SU-DHL-6 (cell line): ENCODE results near the gene NEU3.

Source experiments
- H2AFZ ChIP-seq: fragments of 200-600 bp; sonication (generic); 2 replicates; pipeline ENCODE4 v1.6.1; 2014; ENCODE audit warnings: low read depth, mild to moderate bottlenecking, moderate library complexity, mixed read lengths, antibody characterized with exemption, low read length; ENCODE audit not compliant: severe bottlenecking
- H3F3A ChIP-seq: fragments of 200-600 bp; shearing (Covaris generic); 2 replicates; pipeline ENCODE4 v1.6.0; 2016; ENCODE audit warnings: antibody characterized with exemption, mild to moderate bottlenecking; ENCODE audit not compliant: insufficient read depth
- H3K27ac ChIP-seq: fragments of 200-600 bp; sonication (generic); 2 replicates; pipeline ENCODE4 v1.5.1; 2016; ENCODE audit warnings: low read depth, mild to moderate bottlenecking, low read length, moderate library complexity, mixed read lengths
- H3K27me3 ChIP-seq: fragments of 200-600 bp; sonication (generic), shearing (Covaris generic); 2 replicates; pipeline ENCODE4 v1.6.0; 2014; ENCODE audit warnings: mild to moderate bottlenecking, low read length
- H3K36me3 ChIP-seq: fragments of 200-600 bp; sonication (generic); 2 replicates; pipeline ENCODE4 v1.6.1; 2014; ENCODE audit warnings: mild to moderate bottlenecking, low read length, mixed read lengths
- H3K4me2 ChIP-seq: fragments of 300-600, 200-600 bp; shearing (Covaris generic), sonication (generic); 2 replicates; pipeline ENCODE4 v1.6.0; 2014; ENCODE audit warnings: low read length, low read depth, mild to moderate bottlenecking; ENCODE audit not compliant: poor library complexity, severe bottlenecking
- H3K4me3 ChIP-seq: fragments of 200-600 bp; sonication (generic); 2 replicates; pipeline ENCODE4 v1.5.1; 2014; ENCODE audit warnings: antibody characterized with exemption, low read length, mild to moderate bottlenecking, mixed read lengths; ENCODE audit not compliant: insufficient read depth, poor library complexity, severe bottlenecking
- H3K79me2 ChIP-seq: fragments of 200-600 bp; sonication (generic); 2 replicates; pipeline ENCODE4 v1.6.1; 2014; ENCODE audit warnings: mild to moderate bottlenecking, low read length, moderate library complexity; ENCODE audit not compliant: insufficient read depth
- H3K9ac ChIP-seq: fragments of 200-600 bp; sonication (generic); 2 replicates; pipeline ENCODE4 v1.7.0; 2014; ENCODE audit warnings: mild to moderate bottlenecking, low read length
- H3K9me2 ChIP-seq: fragments of 200-600 bp; sonication (generic); replicated peaks from 2 replicates; pipeline ENCODE4 v1.6.1; 2014; ENCODE audit warnings: low read length; ENCODE audit not compliant: insufficient read depth
- H3K9me3 ChIP-seq: fragments of 200-600 bp; sonication (generic); 2 replicates; pipeline ENCODE4 v1.6.1; 2014; ENCODE audit warnings: low read length, mixed read lengths; ENCODE audit not compliant: insufficient read depth
- H4K20me1 ChIP-seq: fragments of 200-600 bp; sonication (generic); 2 replicates; pipeline ENCODE4 v1.6.1; 2014; ENCODE audit warnings: low read depth, mild to moderate bottlenecking, antibody characterized with exemption, low read length, moderate library complexity, mixed read lengths
- CTCF ChIP-seq: fragments of 200-600 bp; sonication (generic); IDR thresholded peaks from one replicate; pipeline ENCODE4 v1.5.1; 2017; ENCODE audit warnings: antibody characterized with exemption, mild to moderate bottlenecking, low read length, moderate library complexity; ENCODE audit not compliant: insufficient read depth, poor library complexity, severe bottlenecking
- EZH2phosphoT487 ChIP-seq: fragments of 200-600 bp; sonication (generic), shearing (Covaris generic); conservative IDR thresholded peaks from 2 replicates; pipeline ENCODE4 v1.6.1; 2018; ENCODE audit warnings: mild to moderate bottlenecking, antibody characterized with exemption, low read length, moderate library complexity, mixed read lengths

NEU3 gene

GRCh38 chr11:75002516-75002915, 13.8 kb downstream of the NEU3 start:
- TF ChIP-seq CTCF, result no peak
- TF ChIP-seq EZH2phosphoT487, result no peak
- H3K27ac ChIP-seq, result no peak overlapping the region
- no peaks in the 10 kb centered on the region for H3F3A ChIP-seq
- no peak overlapping the region for H3K4me2 ChIP-seq
- H3K79me2 ChIP-seq, result no peaks in the 10 kb centered on the region
- no peak overlapping the region for H3K4me3 ChIP-seq
- no peaks in the 10 kb centered on the region for H4K20me1 ChIP-seq
- H3K9ac ChIP-seq, result no peak overlapping the region
- H2AFZ ChIP-seq, result no peak overlapping the region
- no peaks in the 10 kb centered on the region for H3K27me3 ChIP-seq
- no peaks in the 10 kb centered on the region for H3K9me2 ChIP-seq
- peaks cover 23% of the 10 kb centered on the region; the same call in 1 of the 2 replicates for H3K36me3 ChIP-seq
- H3K9me3 ChIP-seq, result no peaks in the 10 kb centered on the region

GRCh38 chr11:75004215-75004614, 15.5 kb downstream of the NEU3 start:
- Histone ChIP-seq H3K36me3 (peaks cover 21% of the 10 kb centered on the region; the same call in 1 of the 2 replicates), H3K9me3 (no peaks in the 10 kb centered on the region), H3K27me3 (no peaks in the 10 kb centered on the region), H3K9ac (no peak overlapping the region), H3K9me2 (no peaks in the 10 kb centered on the region), H3K4me3 (no peak overlapping the region), H3K27ac (no peak overlapping the region), H3F3A (no peaks in the 10 kb centered on the region), H3K79me2 (no peaks in the 10 kb centered on the region), H3K4me2 (no peak overlapping the region), H4K20me1 (no peaks in the 10 kb centered on the region), H2AFZ (no peak overlapping the region)
- TF ChIP-seq EZH2phosphoT487 (no peak), CTCF (no peak)

- Histone ChIP-seq H3F3A (no peaks in the 10 kb centered on the region), H3K4me3 (no peak overlapping the region), H3K27me3 (no peaks in the 10 kb centered on the region), H3K36me3 (peaks cover 6% of the 10 kb centered on the region; the same call in 1 of the 2 replicates), H3K9me3 (no peaks in the 10 kb centered on the region), H3K79me2 (no peaks in the 10 kb centered on the region), H2AFZ (no peak overlapping the region), H3K4me2 (no peak overlapping the region), H3K27ac (no peak overlapping the region), H3K9me2 (no peaks in the 10 kb centered on the region), H3K9ac (no peak overlapping the region), H4K20me1 (no peaks in the 10 kb centered on the region)
- no peak for TF ChIP-seq EZH2phosphoT487
- no peak for TF ChIP-seq CTCF
Observed at GRCh38 chr11:75011357-75011756, 22.6 kb downstream of the NEU3 start.
